Mesenteric fat pad (tissue), 1 donor: ENCODE data around the gene CACNA1A. TPM values are rescaled to one million over a fixed set of nuclear protein-coding genes. Genes with fewer than 3 reads are reported as not detected.

Experiments
- DNase-seq: peaks from one replicate; pipeline ENCODE4 v3.0.0-alpha.2; 2020; ENCODE audit warnings: low spot score
- total RNA-seq: library from RNA; stranded (reverse); fragmentation: NEBNext Ultra II Directional; extraction: Animal tissue kit (Norgen Biotek cat#: 25700); gene quantifications from one replicate; pipeline ENCODE4 v1.2.1, GENCODE V29; 2021
- donor health status: DM: yes; HTN: yes; CAD: no.

Gene CACNA1A
- total RNA-seq, 1 donor from 2014 or later: 0.84 TPM

DNA sequence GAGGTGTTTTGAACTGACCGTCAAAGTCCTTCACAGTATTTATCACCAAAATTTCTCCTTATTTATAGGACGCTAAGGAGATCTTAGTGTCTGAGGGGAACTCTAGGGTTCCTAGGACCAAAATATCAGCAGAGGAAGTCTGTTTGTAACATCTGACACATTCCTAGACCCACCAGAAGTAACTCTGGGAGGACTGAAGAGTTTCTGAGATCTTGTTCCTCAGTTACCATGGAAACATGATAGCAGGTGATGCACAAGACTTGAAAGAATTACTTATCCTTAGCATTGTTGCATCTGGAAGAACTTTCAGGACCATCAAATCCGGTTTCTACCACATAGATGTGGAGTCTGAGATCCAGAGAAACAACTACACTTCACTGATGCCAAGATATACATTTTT, 191.5 kb downstream of the CACNA1A start:
- no peak for DNase-seq

DNA sequence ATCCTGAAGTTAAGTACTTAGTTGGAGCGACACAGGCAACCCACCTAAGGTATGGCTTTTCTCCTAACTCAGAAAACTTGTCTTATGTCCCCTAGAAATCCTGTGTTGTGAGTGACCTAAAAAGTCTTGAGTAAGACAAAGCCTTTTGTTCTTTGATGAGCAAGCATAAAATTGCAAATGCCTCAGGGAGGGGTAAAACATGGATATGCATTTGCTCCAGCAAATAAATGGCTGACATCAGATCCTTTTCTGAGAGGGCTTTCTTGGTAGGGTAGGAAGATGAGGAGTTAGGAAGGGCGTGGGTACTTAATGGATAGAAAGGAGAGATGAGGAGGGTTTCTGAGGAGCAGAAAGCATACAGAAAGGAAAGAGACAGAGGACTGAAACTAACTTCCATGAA, 192.4 kb downstream of the CACNA1A start:
- DNase-seq: no peak

DNA sequence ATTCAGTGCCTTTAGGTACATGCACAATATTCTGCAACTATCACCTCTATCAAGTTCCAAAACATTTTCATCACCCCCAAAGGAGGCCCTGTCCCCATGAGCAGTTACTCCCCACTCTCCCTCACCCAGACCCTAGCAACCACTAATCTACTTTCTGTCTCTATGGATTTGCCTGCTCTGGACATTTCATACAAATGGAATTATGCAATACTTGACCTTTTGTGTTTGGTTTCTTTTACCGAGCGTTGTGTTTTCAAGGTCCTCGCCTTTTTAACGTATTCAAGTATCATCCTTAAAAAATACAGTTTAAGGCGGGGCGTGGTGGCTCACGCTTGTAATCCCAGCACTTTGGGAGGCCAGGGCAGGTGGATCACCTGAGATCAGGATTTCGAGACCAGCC, 196.4 kb downstream of the CACNA1A start:
- no peak for DNase-seq

DNA sequence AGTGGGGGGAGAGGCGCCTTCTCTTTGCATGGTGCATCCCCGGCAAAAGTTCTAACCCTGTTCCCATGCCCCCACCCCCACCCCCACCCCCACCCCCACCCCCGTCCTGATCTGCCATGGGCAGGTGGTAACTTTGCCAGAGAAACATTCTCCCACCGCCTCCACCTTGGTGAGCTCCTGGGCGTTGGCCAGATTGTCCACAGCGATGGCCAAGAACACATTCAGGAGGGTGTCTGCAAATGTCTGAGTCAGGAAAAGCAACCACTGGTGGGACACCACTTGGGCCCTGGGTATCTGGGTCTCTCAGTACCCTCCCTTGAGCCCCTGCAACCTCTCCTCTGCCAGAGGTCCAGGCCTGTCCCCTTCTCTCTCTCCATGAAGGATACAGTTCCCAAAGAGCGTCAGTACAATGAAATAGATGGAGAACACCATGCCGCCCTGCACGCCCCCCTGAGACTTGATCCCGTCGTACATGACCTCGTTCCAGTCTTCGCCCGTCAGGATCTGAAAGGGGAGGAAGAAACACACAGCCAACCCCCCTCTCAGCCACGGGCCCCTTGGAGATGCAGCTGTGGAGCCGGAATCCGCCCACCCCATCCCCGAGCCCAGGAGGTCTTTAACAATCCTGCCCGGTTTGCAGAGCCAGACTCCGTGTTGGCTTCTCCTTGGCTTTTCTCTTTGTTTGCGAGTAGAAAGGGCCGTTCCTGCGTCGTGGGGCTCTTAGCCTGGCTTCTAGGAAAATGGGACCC, 202.7 kb downstream of the CACNA1A start:
- DNase-seq: no peak

DNA sequence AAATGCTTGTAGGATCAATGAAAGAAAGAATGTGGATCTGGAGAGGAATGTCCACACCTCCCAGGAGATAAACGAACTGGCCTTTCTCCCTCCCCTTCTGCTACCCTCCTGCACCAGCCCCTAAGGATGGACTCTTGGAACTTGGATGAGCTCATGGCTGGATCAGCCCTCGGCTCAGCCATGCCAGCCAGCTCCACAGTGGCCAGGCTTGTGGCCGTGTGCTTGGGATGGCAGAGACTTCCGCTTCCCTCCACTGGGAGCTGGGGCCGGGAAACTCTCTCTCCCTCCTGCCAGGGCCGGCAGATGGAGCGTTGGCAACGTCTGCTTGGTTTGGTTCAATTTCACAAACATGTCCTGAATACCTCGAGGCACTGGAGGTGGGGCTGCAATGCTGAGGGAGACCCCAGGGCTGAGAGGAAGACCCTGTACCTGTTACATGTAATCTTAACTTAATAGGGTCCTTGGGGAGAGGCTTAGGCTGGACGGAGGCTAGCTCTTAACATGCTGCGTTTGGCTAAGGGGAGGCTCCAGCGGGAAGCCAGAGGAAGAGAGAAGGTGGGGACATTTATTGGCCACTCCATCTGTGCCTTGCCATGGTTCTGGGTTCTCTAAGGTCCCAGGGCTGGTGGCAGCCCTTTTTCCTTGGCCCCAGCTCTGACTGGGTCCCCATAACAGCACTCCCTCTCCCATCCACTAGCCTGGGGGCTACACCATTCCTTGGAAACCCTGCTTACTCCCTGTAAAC, 203.6 kb downstream of the CACNA1A start:
- no peak for DNase-seq

DNA sequence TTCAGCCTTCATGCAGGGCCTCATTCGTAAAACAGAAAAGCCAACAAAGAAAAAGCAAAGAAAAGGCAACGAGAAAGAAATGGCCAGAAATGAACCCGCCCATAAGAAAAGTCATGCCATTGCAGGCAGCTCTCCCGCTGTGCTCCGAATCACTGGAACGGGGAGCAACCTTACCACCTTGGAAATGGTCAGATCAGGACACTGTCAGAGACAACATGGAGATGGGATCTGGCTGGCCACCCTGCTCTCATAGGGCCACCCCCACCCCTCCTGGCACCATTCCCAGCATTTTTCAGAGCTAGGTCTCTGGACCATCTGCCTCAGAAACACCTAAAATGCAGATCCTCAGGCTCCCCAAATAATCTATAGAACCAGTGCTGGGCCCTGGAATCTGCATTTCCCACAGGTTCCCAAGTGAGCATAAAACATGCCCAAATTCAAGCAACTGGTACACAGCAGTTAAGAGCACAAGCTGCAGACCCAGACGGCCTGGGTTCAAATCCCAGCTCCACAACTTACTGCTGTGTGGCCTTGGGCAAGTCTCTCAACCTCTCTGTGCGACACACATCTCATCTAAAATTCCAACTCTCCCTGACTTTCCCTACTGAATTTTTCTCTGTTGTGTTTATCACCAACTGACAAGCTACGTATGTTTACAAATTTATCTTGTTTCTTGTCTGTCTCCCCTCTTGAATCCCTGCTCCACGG, 204.5 kb downstream of the CACNA1A start:
- no peak for DNase-seq

DNA sequence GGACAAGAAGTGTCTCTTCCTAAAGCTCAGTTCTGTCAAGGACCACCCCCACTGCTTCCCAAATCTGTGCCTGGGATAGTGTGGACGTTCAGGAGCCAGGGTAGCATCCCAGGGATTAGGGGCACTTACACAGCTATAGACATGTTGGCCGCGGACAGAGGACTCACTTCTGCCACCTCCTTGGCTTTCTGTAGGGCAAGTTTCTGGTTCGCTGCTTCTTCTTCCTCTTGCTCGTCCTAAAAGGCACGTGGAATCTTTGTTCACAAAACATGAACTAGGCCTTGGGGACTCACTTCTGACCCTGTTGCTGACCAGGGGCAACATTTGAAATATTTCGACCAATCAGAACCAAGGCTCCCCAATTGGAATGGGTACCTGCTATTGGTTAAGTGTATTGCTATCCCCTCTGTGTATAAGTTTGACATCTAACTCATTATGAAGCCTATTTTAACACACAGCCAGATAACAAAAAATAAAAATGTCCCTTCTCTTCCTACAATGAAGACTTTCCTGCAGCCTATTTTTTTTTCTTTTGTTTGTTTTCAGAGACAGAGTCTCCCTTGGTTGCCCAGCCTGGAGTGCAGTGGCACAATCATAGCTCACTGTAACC, 205.8 kb downstream of the CACNA1A start:
- no peak for DNase-seq

DNA sequence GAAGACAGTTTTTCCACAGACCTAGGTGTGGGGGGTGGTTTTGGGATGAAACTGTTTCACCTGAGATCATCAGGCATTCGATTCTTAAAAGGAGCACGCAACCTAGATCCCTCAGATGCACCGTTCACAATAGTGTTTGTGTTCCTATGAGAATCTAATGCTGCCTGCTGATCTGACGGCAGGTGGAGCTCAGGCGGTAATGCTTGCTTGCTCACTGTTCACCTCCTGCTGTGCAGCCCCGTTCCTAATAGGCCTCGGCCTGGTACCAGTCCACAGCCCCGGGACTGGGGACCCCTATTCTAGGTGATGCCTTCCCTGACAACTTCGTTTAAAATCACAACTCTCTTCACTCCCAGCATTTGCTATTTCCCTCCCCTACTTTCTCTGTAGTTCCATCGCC, 206.4 kb downstream of the CACNA1A start:
- no peak for DNase-seq

DNA sequence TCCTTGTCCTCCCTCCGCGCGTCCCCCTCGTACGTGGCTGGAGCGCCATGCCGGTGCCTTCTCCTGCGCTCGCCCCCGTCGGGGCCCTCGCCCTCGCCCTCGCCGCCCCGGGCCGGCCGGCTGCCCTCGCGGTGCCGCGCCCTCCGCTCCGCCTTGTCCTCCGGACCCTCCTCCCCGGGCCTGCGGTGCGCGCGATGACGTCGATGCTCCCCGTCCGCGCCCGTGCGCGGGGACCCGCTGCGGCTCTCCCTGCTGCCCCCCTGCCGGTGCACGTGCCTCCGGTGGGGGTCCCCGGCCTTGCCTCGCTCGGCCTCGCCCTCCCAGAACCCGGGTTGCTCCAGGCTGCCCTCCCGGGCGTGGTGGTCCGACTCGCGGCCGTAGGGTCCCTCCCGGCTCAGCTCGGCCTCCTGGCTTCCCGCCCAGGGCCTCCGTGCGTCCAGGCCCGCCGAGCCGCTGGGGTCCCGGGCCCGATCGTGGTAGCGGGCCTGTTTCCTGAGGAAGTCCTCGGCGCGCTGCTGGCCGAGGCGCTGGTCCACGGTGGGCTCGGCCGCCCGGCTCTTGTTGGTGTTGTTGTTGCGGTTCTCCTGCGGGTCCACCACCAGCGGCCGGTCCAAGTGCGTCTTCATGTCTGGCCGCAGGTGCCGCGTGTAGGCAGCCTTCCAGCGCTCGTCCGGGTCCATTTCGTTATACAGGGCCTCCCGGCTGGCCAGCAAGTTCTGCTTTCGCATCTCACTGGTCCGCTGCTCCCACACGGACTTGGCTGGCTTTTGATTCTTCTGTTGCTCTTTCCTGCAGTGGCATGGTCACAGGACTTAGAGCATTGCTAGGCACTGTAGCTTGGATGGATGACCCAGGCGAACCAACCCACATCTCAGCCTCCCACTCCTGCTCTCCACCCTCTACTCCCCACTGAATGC, 207.5 kb downstream of the CACNA1A start:
- DNase-seq: no peak

DNA sequence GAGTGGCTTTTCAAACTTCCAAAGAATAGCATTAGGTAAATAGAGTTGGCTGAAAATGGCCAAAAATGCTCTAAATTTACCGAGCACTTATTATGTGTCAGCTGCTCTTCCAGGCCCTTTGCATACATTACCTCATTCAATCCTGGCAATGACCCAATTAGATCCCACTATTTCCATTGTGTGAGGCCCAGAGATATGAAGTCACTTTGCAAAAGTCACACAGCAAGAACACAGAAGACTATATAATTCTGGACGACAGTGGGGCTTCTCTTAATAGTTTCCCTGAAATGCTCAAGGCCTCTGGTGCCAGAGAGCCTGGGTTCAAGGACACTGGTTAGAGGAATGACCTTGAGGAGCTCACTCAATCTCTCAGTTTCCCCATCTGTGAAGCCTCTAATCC, 209.3 kb downstream of the CACNA1A start:
- no peak for DNase-seq

DNA sequence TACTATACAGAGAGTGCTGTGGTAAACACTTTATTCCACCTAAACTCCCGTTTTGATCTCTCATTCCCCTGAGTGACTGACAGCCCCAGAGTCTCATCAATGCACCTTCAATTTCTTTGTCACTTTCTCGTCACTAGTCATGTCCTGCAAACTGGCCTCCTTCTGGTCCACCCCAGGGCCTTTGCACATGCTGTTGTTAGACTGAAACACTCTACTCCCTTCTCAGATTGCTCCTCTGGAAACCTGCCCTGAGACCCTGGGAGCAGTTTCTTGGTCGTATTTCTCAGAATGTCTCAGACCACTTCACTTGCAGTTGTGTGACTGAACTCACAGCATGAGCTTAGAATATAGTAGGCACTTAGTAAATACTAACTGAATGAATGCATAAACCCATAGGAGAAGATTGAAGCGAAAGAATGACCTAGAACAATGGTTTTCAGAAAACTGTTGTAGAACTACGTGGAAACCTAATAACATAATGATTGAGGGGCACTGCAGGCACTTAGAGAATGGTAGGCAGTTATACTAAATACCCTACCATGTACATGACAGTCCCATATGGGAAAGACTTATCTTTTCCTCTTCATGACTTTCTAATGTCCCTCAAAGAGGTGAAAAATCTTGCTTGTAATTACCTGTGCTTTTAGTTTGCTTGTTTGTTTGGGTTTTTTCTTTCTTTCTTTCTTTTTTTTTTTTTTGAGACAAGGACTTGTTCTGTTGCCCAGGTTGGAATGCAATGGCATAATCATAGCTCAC, 211.3 kb downstream of the CACNA1A start:
- DNase-seq: no peak

DNA sequence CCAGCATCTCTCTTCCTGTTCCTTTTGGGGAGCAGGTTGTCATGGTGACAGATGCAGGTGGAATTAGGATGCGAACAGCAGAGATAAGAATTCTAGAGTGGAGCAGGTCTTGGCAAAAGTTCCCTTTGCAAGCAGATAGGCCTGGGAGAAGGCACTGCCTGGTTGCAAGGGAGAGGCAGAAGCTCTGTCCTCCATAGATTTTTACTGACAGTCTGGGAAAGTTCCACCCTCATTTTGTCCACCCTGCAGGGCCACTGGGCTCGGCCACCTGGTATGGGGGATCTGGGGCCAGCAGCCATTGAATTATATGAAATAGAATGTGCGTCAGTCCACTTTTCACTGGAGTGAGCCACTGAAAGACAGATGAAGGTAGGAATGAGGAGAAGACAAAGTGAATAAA, 214.4 kb downstream of the CACNA1A start:
- DNase-seq: no peak

DNA sequence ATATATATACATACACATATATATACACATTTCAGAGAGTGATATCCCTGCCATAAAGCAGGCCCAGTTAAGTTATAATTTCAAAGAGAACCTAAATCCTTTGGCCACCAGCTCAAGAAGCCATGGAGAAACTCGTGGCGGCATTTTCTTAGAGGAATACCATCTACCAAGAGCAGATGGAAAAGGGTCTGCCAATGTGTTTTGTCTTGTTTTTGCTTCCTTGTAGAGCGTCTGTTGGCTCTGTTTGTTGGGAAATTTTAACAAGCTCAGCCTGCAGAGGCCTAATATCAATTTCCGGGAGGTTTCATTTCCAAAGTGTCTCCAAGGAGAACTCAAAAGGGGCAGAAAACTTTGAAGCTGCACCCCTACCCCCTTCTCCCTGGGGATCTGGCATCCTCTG, 215.5 kb downstream of the CACNA1A start:
- no peak for DNase-seq

DNA sequence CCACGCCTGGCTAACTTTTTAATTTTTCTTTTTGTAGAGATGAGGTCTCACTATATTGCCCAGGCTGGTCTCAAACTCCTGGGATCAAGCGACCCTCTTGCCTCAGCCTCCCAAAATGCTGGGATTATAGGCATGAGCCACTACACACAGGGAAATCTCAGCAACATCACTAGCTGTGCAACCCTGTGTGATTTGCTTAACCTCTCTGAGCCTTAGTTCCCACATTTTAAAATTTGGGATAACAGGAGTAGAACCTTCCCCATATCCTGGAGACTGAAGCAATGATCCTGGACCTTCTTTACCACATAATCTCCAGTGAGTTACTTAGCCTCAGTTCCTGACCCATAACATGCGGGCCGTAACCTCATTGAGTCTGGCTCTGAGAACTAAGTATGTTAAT, 217.0 kb downstream of the CACNA1A start:
- DNase-seq: no peak

DNA sequence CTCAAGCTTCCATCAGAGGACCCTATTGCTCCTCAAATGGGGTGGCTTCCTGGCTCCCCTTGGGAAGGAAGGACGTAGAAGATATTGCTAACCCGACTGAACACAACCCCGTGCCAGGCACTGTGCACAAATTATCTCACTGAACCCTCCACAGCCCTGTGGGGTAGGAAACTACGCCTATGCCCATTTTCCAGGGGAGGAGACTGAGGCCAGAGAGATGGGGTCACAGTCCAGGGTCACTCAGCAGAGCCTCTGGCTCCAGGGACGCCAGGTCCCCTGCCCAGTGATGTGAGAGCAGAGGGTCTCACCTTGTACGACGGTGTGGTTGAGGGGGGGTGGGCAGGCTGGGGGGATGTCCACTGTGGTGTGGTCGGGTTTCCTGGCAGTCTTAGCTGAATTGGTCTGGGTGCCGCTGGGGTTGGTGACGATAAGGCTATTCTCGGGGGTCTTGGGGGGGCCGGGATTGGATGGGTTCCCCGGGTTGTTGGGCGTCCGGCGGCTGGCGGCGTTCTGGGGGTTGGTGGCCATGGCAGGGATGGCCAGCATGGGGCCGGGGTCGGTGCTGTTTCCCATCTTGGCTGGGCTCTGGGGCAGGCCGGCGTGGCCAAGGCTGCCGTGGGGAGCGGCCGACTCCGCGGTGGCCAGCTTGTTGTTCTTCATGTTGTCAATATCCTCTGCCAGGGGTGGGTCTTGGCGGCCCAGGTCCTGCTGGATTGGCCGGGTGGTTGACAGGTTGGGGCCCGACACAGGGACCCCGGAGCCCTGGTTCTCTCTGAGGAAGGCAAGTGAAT, 219.9 kb downstream of the CACNA1A start:
- DNase-seq: no peak

DNA sequence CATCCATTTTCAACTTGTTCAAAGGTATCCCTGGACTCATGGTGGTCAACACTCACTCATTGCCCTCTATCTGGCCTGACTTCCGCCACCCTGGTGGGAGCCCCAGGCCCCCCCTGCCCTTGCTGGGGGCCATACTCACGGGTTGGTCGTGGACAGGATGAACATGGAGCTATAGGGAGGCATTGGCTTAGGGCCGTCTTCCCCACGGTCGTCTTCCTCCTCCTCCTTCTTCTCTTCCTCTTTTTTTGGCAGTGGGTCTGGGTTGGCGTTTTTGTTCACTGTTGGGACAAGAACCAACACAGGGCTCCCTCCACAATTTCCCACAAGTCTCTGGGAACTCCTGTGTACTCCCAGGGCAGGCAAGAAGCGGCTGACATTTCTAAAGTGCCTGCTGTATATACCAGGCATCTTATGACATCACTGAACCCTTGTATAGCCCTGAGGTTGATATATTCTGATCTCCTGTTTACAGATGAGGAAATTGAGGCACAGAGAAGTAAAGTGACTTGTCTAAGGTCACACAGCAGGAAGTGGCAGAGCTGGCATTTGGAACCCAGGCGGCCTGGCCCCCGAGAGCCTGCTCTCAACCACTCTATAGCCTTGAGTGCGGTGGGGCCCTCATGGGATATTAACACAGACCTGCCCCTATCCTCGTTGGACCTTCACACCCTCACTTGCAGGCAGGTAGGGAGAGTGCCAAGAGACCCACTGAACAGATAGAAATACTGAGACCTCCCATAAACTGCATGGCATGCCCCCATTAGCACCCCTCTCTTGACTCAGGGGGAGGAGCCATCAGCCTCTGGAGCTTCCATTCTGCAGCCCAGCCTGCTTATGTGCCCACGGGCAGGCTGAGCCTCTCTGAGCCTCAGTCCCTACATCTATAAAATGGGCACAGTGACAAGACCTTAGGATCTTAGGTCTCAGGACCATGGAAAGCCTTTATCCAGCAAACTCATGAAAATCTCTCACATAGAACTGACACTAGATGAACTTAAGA, 221.1 kb downstream of the CACNA1A start:
- DNase-seq: no peak

DNA sequence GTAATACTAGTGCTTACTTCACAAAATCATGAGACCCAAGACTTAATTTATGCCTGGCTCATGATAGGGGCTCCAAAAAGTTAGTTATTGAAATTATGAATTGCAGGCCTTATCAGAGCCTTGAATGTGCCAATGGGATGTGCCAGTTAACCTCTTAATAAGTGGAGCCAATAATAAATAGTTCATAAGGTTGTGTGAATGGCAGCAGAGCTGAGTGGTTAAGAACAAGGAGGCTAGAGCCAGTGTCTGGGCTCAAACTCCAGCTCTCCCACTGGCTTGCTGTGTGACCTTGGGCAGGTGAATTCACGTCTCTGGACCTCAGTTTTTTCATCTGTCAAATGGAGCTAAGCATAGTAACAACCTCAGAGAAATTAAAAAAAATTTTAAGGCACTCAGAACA, 222.4 kb downstream of the CACNA1A start:
- DNase-seq: no peak

DNA sequence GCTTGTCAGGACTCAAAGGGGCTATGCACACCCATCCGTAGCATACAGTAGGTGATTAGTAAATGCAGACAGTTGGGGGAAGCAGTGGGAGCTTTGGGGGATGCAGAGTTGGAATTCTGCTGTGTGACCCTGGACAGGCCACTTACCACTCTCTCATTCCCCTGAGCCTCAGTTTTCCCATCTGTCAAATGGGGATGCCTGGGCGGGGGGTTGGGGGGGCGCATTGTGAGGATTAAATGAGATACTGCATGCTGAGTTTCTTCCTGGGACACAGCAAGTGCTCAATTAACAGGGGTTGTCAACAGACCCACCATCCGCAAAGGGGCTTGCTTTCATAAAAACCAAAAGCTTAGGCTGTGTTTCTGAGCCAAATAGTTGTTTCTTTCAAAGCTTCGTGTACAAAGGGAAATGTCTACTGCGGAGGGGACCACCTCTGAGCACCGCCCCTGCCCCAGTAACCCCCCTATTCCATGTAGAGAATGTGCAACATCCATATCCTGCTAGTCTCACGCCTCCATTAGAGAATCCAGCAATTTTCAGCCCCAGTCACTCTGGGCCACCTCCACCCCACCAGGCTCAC, 223.7 kb downstream of the CACNA1A start:
- no peak for DNase-seq
